HEK293T (cell line): ENCODE results near the gene FOXD4.
"Not testable (repeated sequence)": the region's sequence is repeated elsewhere in the genome, so short reads cannot be mapped to it uniquely, and the experiment has no call there.

Source experiments
- ARNT ChIP-seq: fragments of 450-650 bp; IDR thresholded peaks from 2 replicates; pipeline ENCODE4 v1.6.1; 2017; ENCODE audit warnings: mild to moderate bottlenecking
- BHLHE40 ChIP-seq: fragments of 450-650 bp; IDR thresholded peaks from 2 replicates; pipeline ENCODE4 v1.6.1; 2016; ENCODE audit warnings: mild to moderate bottlenecking, moderate library complexity, borderline replicate concordance
- ELF4 ChIP-seq: fragments of 450-650 bp; IDR thresholded peaks from 2 replicates; pipeline ENCODE4 v1.6.1; 2017; ENCODE audit warnings: antibody characterized with exemption
- FOXA1 ChIP-seq: fragments of 450-650 bp; IDR thresholded peaks from 2 replicates; pipeline ENCODE4 v1.6.1; 2016; ENCODE audit warnings: mild to moderate bottlenecking
- FOXK2 ChIP-seq: fragments of 450-650 bp; IDR thresholded peaks from 2 replicates; pipeline ENCODE4 v1.6.1; 2016; ENCODE audit warnings: mild to moderate bottlenecking
- FOXM1 ChIP-seq: fragments of 450-650 bp; IDR thresholded peaks from 2 replicates; pipeline ENCODE4 v1.6.1; 2017; ENCODE audit warnings: mild to moderate bottlenecking, borderline replicate concordance
- HDGF ChIP-seq: fragments of 450-650 bp; IDR thresholded peaks from 2 replicates; pipeline ENCODE4 v1.6.1; 2017; ENCODE audit warnings: antibody characterized with exemption, borderline replicate concordance
- L3MBTL2 ChIP-seq: fragments of 450-650 bp; conservative IDR thresholded peaks from 2 replicates; pipeline ENCODE4 v1.6.1; 2016; ENCODE audit warnings: mild to moderate bottlenecking
- NFRKB ChIP-seq: fragments of 450-650 bp; IDR thresholded peaks from 2 replicates; pipeline ENCODE4 v1.6.1; 2016; ENCODE audit warnings: mild to moderate bottlenecking, moderate library complexity
- SP1 ChIP-seq: fragments of 450-650 bp; IDR thresholded peaks from 2 replicates; pipeline ENCODE4 v1.6.1; 2017
- SUZ12 ChIP-seq: fragments of 450-650 bp; IDR thresholded peaks from 2 replicates; pipeline ENCODE4 v1.6.1; 2016; ENCODE audit warnings: mild to moderate bottlenecking
- TARDBP ChIP-seq: fragments of 450-650 bp; IDR thresholded peaks from 2 replicates; pipeline ENCODE4 v1.6.1; 2016
- ZNF384 ChIP-seq: fragments of 450-650 bp; IDR thresholded peaks from 2 replicates; pipeline ENCODE4 v1.6.1; 2016

GRCh38 chr9:93909-94308 lies 24.3 kb downstream of the FOXD4 start:
- TF ChIP-seq HDGF, NFRKB, FOXK2, ZNF384, ARNT, TARDBP, BHLHE40, FOXM1, ELF4, SP1, L3MBTL2, FOXA1, SUZ12: not testable (repeated sequence)
